ENCODE data around the gene KPNA5. TPM values are rescaled to one million over a fixed set of nuclear protein-coding genes. Genes with fewer than 3 reads are reported as not detected.

KPNA5 gene
- total and polyA plus RNA-seq, 2 of the 13 experiments (the other 11 are each of a cell fraction or from before 2014, with no cell fraction given) = 5.3 to 13.0 TPM

DNA sequence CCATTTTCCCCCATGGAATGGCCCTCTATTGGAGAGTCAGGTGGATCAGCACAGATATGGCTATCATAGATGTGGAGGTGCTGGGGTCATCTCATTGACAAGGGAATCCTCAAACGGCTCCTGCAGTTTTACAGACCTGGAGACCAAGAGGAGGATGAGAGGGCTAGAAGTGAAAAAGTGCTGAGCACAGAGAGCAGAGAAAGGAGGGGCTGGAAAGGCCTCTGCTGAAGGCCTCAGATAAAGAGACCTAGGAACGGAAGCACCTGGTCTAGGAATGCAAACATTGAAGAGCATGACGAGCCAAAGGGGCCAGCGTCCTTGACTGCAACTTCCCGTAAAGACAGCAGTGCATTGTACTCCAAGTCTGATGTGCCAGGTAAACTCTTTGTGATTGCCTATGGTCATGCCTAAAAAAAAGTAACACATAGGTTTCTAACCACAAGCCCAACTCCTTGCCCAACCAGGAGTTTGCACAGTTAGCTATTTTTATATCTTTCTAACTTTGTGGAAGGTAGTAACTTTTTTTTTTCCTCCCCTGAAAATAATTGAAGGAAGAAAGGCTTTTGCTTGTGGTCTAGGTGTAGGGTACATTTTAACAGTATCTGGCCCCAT lies 49.5 kb upstream of the KPNA5 start (continued):
- TF ChIP-seq PRDM10 (CRISPR knock-in tag; IDR thresholded peaks at IDR 0.05; ENCODE audit: low read depth) (peak; percentile 52; the same call in 1 of the 2 replicates), IRF2 (CRISPR knock-in tag; IDR thresholded peaks at IDR 0.05) (peak; percentile 99), FOXC1 (CRISPR knock-in tag; IDR thresholded peaks at IDR 0.05; ENCODE audit: borderline replicate concordance) (0 out of 2 replicates have a peak, but pooled peaks have one; percentile 35), DNMT3B (CRISPR knock-in tag; conservative IDR thresholded peaks at IDR 0.05) (peak; percentile 79; the same call in 1 of the 2 replicates), NFE2 (CRISPR knock-in tag; IDR thresholded peaks at IDR 0.05) (no peak), MTERF4 (CRISPR knock-in tag; IDR thresholded peaks at IDR 0.05) (no peak), FOXO1 (CRISPR knock-in tag; IDR thresholded peaks at IDR 0.05) (peak; percentile 94)
- TF ChIP-seq, protein P1, sequence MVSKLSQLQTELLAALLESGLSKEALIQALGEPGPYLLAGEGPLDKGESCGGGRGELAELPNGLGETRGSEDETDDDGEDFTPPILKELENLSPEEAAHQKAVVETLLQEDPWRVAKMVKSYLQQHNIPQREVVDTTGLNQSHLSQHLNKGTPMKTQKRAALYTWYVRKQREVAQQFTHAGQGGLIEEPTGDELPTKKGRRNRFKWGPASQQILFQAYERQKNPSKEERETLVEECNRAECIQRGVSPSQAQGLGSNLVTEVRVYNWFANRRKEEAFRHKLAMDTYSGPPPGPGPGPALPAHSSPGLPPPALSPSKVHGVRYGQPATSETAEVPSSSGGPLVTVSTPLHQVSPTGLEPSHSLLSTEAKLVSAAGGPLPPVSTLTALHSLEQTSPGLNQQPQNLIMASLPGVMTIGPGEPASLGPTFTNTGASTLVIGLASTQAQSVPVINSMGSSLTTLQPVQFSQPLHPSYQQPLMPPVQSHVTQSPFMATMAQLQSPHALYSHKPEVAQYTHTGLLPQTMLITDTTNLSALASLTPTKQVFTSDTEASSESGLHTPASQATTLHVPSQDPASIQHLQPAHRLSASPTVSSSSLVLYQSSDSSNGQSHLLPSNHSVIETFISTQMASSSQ (IDR thresholded peaks at IDR 0.05; ENCODE audit: low read depth) = peak; percentile 76; the same call in 1 of the 2 replicates
- TF ChIP-seq, protein P1 (CRISPR knock-in tag; IDR thresholded peaks at IDR 0.05; ENCODE audit: borderline replicate concordance) = peak; percentile 89
- TF ChIP-seq, protein P2, sequence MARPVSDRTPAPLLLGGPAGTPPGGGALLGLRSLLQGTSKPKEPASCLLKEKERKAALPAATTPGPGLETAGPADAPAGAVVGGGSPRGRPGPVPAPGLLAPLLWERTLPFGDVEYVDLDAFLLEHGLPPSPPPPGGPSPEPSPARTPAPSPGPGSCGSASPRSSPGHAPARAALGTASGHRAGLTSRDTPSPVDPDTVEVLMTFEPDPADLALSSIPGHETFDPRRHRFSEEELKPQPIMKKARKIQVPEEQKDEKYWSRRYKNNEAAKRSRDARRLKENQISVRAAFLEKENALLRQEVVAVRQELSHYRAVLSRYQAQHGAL (CRISPR knock-in tag; IDR thresholded peaks at IDR 0.05; ENCODE audit: not compliant biosample characterization) = peak; percentile 22
- TF ChIP-seq, protein P3, sequence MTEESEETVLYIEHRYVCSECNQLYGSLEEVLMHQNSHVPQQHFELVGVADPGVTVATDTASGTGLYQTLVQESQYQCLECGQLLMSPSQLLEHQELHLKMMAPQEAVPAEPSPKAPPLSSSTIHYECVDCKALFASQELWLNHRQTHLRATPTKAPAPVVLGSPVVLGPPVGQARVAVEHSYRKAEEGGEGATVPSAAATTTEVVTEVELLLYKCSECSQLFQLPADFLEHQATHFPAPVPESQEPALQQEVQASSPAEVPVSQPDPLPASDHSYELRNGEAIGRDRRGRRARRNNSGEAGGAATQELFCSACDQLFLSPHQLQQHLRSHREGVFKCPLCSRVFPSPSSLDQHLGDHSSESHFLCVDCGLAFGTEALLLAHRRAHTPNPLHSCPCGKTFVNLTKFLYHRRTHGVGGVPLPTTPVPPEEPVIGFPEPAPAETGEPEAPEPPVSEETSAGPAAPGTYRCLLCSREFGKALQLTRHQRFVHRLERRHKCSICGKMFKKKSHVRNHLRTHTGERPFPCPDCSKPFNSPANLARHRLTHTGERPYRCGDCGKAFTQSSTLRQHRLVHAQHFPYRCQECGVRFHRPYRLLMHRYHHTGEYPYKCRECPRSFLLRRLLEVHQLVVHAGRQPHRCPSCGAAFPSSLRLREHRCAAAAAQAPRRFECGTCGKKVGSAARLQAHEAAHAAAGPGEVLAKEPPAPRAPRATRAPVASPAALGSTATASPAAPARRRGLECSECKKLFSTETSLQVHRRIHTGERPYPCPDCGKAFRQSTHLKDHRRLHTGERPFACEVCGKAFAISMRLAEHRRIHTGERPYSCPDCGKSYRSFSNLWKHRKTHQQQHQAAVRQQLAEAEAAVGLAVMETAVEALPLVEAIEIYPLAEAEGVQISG (CRISPR knock-in tag; IDR thresholded peaks at IDR 0.05) = peak; percentile 89
- TF ChIP-seq, protein P4, sequence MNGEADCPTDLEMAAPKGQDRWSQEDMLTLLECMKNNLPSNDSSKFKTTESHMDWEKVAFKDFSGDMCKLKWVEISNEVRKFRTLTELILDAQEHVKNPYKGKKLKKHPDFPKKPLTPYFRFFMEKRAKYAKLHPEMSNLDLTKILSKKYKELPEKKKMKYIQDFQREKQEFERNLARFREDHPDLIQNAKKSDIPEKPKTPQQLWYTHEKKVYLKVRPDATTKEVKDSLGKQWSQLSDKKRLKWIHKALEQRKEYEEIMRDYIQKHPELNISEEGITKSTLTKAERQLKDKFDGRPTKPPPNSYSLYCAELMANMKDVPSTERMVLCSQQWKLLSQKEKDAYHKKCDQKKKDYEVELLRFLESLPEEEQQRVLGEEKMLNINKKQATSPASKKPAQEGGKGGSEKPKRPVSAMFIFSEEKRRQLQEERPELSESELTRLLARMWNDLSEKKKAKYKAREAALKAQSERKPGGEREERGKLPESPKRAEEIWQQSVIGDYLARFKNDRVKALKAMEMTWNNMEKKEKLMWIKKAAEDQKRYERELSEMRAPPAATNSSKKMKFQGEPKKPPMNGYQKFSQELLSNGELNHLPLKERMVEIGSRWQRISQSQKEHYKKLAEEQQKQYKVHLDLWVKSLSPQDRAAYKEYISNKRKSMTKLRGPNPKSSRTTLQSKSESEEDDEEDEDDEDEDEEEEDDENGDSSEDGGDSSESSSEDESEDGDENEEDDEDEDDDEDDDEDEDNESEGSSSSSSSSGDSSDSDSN (CRISPR knock-in tag; IDR thresholded peaks at IDR 0.05) = peak; percentile 42; the same call in 1 of the 2 replicates
